ENCODE data around the gene VPS13C. TPM values are rescaled to one million over a fixed set of nuclear protein-coding genes. Genes with fewer than 3 reads are reported as not detected.

The VPS13C gene
- total RNA-seq, 6 experiments from 2014 or later, result 21.0 to 29.8 (median 22.6) TPM

GRCh38 chr15:61880084-61880483, 180.2 kb downstream of the VPS13C start:
- DNase-seq, result no peak
- Mint-ChIP-seq H3K4me3 (no peak overlapping the region), H3K36me3 (ENCODE audit: low read depth) (no peaks in the 10 kb centered on the region), H3K27ac (no peak overlapping the region), H3K27me3 (ENCODE audit: insufficient read depth) (no peaks in the 10 kb centered on the region), H3K9me3 (no peaks in the 10 kb centered on the region), H3K4me1 (ENCODE audit: low read depth) (no peaks in the 10 kb centered on the region)
- TF ChIP-seq CTCF (IDR thresholded peaks at IDR 0.05), result no peak

GRCh38 chr15:61879219-61879618, 181.0 kb downstream of the VPS13C start:
- H3K27me3 Mint-ChIP-seq (ENCODE audit: insufficient read depth), result no peaks in the 10 kb centered on the region
- H3K9me3 Mint-ChIP-seq, result no peaks in the 10 kb centered on the region
- H3K27ac Mint-ChIP-seq, result no peak overlapping the region
- no peak for TF ChIP-seq CTCF (IDR thresholded peaks at IDR 0.05)
- no peak overlapping the region for H3K4me3 Mint-ChIP-seq
- H3K4me1 Mint-ChIP-seq (ENCODE audit: low read depth), result no peaks in the 10 kb centered on the region
- H3K36me3 Mint-ChIP-seq (ENCODE audit: low read depth), result no peaks in the 10 kb centered on the region
- no peak for DNase-seq

GRCh38 chr15:61871926-61872522, 188.2 kb downstream of the VPS13C start:
- Mint-ChIP-seq H3K9me3 (no peaks in the 10 kb centered on the region), H3K27ac (no peak overlapping the region), H3K4me3 (no peak overlapping the region), H3K27me3 (ENCODE audit: insufficient read depth) (no peaks in the 10 kb centered on the region; the same call in 1 of the 2 replicates), H3K36me3 (ENCODE audit: low read depth) (no peaks in the 10 kb centered on the region), H3K4me1 (ENCODE audit: low read depth) (no peaks in the 10 kb centered on the region)
- peak; percentile 33 for DNase-seq
- peak; percentile 84 for TF ChIP-seq CTCF (IDR thresholded peaks at IDR 0.05)

GRCh38 chr15:61869656-61870055, 190.6 kb downstream of the VPS13C start:
- H3K9me3 Mint-ChIP-seq, result no peaks in the 10 kb centered on the region
- no peaks in the 10 kb centered on the region for H3K36me3 Mint-ChIP-seq (ENCODE audit: low read depth)
- no peaks in the 10 kb centered on the region; the same call in 1 of the 2 replicates for H3K27me3 Mint-ChIP-seq (ENCODE audit: insufficient read depth)
- no peak for DNase-seq
- no peak overlapping the region for H3K4me3 Mint-ChIP-seq
- no peak overlapping the region for H3K27ac Mint-ChIP-seq
- no peaks in the 10 kb centered on the region for H3K4me1 Mint-ChIP-seq (ENCODE audit: low read depth)
- no peak for TF ChIP-seq CTCF (IDR thresholded peaks at IDR 0.05)

GRCh38 chr15:61861962-61862361, 198.3 kb downstream of the VPS13C start:
- Mint-ChIP-seq H3K36me3 (ENCODE audit: low read depth) (no peaks in the 10 kb centered on the region), H3K4me3 (no peak overlapping the region), H3K9me3 (no peaks in the 10 kb centered on the region), H3K27ac (no peak overlapping the region), H3K4me1 (ENCODE audit: low read depth) (no peaks in the 10 kb centered on the region), H3K27me3 (ENCODE audit: insufficient read depth) (no peaks in the 10 kb centered on the region)
- no peak for TF ChIP-seq CTCF (IDR thresholded peaks at IDR 0.05)
- no peak for DNase-seq
